ENCODE measurements around the gene WDR49.

- TF ChIP-seq, protein P1, sequence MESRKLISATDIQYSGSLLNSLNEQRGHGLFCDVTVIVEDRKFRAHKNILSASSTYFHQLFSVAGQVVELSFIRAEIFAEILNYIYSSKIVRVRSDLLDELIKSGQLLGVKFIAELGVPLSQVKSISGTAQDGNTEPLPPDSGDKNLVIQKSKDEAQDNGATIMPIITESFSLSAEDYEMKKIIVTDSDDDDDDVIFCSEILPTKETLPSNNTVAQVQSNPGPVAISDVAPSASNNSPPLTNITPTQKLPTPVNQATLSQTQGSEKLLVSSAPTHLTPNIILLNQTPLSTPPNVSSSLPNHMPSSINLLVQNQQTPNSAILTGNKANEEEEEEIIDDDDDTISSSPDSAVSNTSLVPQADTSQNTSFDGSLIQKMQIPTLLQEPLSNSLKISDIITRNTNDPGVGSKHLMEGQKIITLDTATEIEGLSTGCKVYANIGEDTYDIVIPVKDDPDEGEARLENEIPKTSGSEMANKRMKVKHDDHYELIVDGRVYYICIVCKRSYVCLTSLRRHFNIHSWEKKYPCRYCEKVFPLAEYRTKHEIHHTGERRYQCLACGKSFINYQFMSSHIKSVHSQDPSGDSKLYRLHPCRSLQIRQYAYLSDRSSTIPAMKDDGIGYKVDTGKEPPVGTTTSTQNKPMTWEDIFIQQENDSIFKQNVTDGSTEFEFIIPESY (IDR thresholded peaks at IDR 0.05; ENCODE audit: extremely low read depth, insufficient replicate concordance, low read length) = no peak
- no peak for TF ChIP-seq CTCF (IDR thresholded peaks at IDR 0.05 in 2 of 3, conservative IDR thresholded peaks at IDR 0.05 in 1 of 3; ENCODE audit: borderline replicate concordance in 1 of 3, insufficient read depth in 1 of 3, low read depth in 2 of 3, low read length in 2 of 3)
- TF ChIP-seq RAD21 (IDR thresholded peaks at IDR 0.05; ENCODE audit: low read depth) = no peak
Measured at GRCh38 chr3:167650459-167650858, 3.3 kb downstream of the WDR49 start.
